B cell (primary cell): ENCODE results near the gene CHD2. TPM values are rescaled to one million over a fixed set of nuclear protein-coding genes. Genes with fewer than 3 reads are reported as not detected.

ENCODE experiments used
- ATAC-seq: fragments of 200-7000 bp; cut with Tn5 transposase; one replicate; pipeline ENCODE4 v1.10.0; 2021; ENCODE audit warnings: low read depth, mild to moderate bottlenecking, moderate number of reproducible peaks, moderate library complexity
- CTCF ChIA-PET: fragments of 350-600 bp; sonication (Branson Sonifier 250); formaldehyde crosslinking; loops from one replicate; lab custom pipeline; 2021; ENCODE audit warnings: antibody characterized with exemption, inconsistent platforms; lab: Charles Lee
- POLR2A ChIA-PET: fragments of 350-600 bp; sonication (Branson Sonifier 250); formaldehyde crosslinking; loops from one replicate; lab custom pipeline; 2021; ENCODE audit warnings: antibody characterized with exemption; lab: Charles Lee
- DNase-seq: peaks from one replicate; pipeline ENCODE4 v3.0.0; 2013
- H2AFZ ChIP-seq: 2 replicates; pipeline ENCODE4 v1.6.1; 2012; ENCODE audit warnings: mild to moderate bottlenecking, low read depth, low read length; ENCODE audit not compliant: insufficient read depth, poor library complexity, severe bottlenecking
- H3K27ac ChIP-seq, 2 donors: 1 replicate in 1 of 2; 2 replicates in 1 of 2; pipeline ENCODE4 v1.5.1; 2012 to 2013; ENCODE audit warnings: low read length in 2 of 2, mild to moderate bottlenecking in 2 of 2, moderate library complexity in 1 of 2
- H3K27me3 ChIP-seq, 4 experiments: fragments of 200-600 bp in 1 of 4; sonication (generic) in 1 of 4; replicated peaks in 1 of 4; 1 replicate in 2 of 4; 2 replicates in 2 of 4; pipeline versions ENCODE4 v1.6.1 to v1.7.0; 2013 to 2016; ENCODE audit warnings: low read length in 3 of 4, mild to moderate bottlenecking in 2 of 4, mixed read lengths in 1 of 4, moderate library complexity in 1 of 4; ENCODE audit not compliant: insufficient read depth in 4 of 4, control insufficient read depth in 3 of 4; ENCODE audit errors: control extremely low read depth in 1 of 4
- H3K36me3 ChIP-seq, 2 experiments: replicated peaks in 1 of 2; 1 replicate in 1 of 2; 2 replicates in 1 of 2; pipeline versions ENCODE4 v1.6.1 to v1.7.1; 2013; ENCODE audit warnings: low read length in 1 of 2; ENCODE audit not compliant: insufficient read depth in 2 of 2, control insufficient read depth in 1 of 2; ENCODE audit errors: control extremely low read depth in 1 of 2, extremely low read depth in 1 of 2
- H3K4me1 ChIP-seq, 2 donors: fragments of 200-600 bp in 1 of 2; sonication (generic) in 1 of 2; 1 replicate in 1 of 2; 2 replicates in 1 of 2; pipeline versions ENCODE4 v1.5.1 to v1.6.1; 2013 to 2017; ENCODE audit warnings: low read length in 2 of 2; ENCODE audit not compliant: control insufficient read depth in 2 of 2, insufficient read depth in 2 of 2
- H3K4me2 ChIP-seq: replicated peaks from 2 replicates; pipeline ENCODE3; 2012; ENCODE audit warnings: mild to moderate bottlenecking, low read depth, low read length; ENCODE audit not compliant: poor library complexity, severe bottlenecking
- H3K4me3 ChIP-seq, 5 experiments: fragments of 200-600 bp in 1 of 5; sonication (generic) in 1 of 5; 1 replicate in 3 of 5; 2 replicates in 2 of 5; pipeline versions ENCODE4 v1.5.1 to v1.7.0; 2011 to 2016; ENCODE audit warnings: low read length in 4 of 5, mild to moderate bottlenecking in 4 of 5, low read depth in 2 of 5, control low read depth in 1 of 5, moderate library complexity in 1 of 5; ENCODE audit not compliant: insufficient read depth in 1 of 5; ENCODE audit errors: control extremely low read depth in 1 of 5, extremely low read depth in 1 of 5
- H3K79me2 ChIP-seq: fragments of 200-600 bp; sonication (generic); one replicate; pipeline ENCODE4 v1.6.0; 2016; ENCODE audit warnings: low read length; ENCODE audit not compliant: control insufficient read depth, insufficient read depth
- H3K9ac ChIP-seq: fragments of 200-600 bp; sonication (generic); 2 replicates; pipeline ENCODE4 v1.6.1; 2017; ENCODE audit warnings: mild to moderate bottlenecking, low read length, moderate library complexity
- H3K9me3 ChIP-seq, 3 donors: one replicate each; pipeline versions ENCODE4 v1.6.1 to v1.7.1; 2013; ENCODE audit warnings: low read length in 2 of 3; ENCODE audit not compliant: control insufficient read depth in 2 of 3, insufficient read depth in 1 of 3; ENCODE audit errors: control extremely low read depth in 1 of 3
- H4K20me1 ChIP-seq: 2 replicates; pipeline ENCODE4 v1.6.0; 2012; ENCODE audit warnings: mild to moderate bottlenecking, low read length; ENCODE audit not compliant: insufficient read depth, control insufficient read depth, poor library complexity, severe bottlenecking
- H3K27ac Mint-ChIP-seq: one replicate; pipeline ENCODE4 v1.8.0; 2021; ENCODE audit warnings: mixed read lengths
- H3K27me3 Mint-ChIP-seq: one replicate; pipeline ENCODE4 v1.8.0; 2021; ENCODE audit warnings: mixed read lengths
- H3K4me1 Mint-ChIP-seq: one replicate; pipeline ENCODE4 v1.8.0; 2021; ENCODE audit warnings: mixed read lengths
- H3K4me3 Mint-ChIP-seq: one replicate; pipeline ENCODE4 v1.8.0; 2021; ENCODE audit warnings: mixed read lengths
- H3K9me3 Mint-ChIP-seq: one replicate; pipeline ENCODE4 v1.8.0; 2022; ENCODE audit warnings: mixed read lengths; ENCODE audit not compliant: insufficient read depth
- CTCF ChIP-seq: fragments of 200-600 bp; IDR thresholded peaks from one replicate; pipeline ENCODE4 v1.8.0; 2022; ENCODE audit warnings: antibody characterized with exemption, mild to moderate bottlenecking
- EZH2 ChIP-seq: IDR thresholded peaks from 2 replicates; pipeline ENCODE4 v1.6.1; 2012; ENCODE audit warnings: borderline replicate concordance, low read depth, mild to moderate bottlenecking, moderate library complexity, low read length; ENCODE audit not compliant: insufficient read depth, poor library complexity, severe bottlenecking
- WGBS: methylation state at CpG from one replicate; pipeline ENCODE4 v1.1.5; 2013; ENCODE audit warnings: missing lambda C conversion rate; ENCODE audit not compliant: insufficient coverage; 5-methylcytosine and 5-hydroxymethylcytosine counted together
- intact Hi-C: fragments of 100-400 bp; cut with micrococcal nuclease; formaldehyde crosslinking; loops from one replicate; pipeline ENCODE4 v1.10.0; 2022
- polyA plus RNA-seq: library from polyadenylated mRNA; depleted of rRNA; stranded (reverse); fragments of >200 nt; gene quantifications from 2 replicates; pipeline ENCODE4 v1.2.3, GENCODE V29; 2012
- total RNA-seq, 2 donors: library from RNA; stranded (reverse); fragments of 120-200 nt in 1 of 2; gene quantifications; 1 replicate in 1 of 2; 2 replicates in 1 of 2; pipeline versions ENCODE4 v1.2.3 to v1.2.4, GENCODE V29; 2013 to 2022

CHD2 gene
- total and polyA plus RNA-seq, 2 donors (not counting 1 experiment from before 2014, with no cell fraction given), result 86.9 to 353 TPM

- intact Hi-C loops, result no loop called here
- Histone ChIP-seq H4K20me1 (no peaks in the 10 kb centered on the region), H3K79me2 (no peaks in the 10 kb centered on the region), H2AFZ (no peak overlapping the region), H3K4me3 (no peak overlapping the region), H3K9ac (no peak overlapping the region), H3K4me1 (peaks cover 0 to 9% of the 10 kb centered on the region in 2 donors), H3K27ac (no peak overlapping the region), H3K27me3 (peaks cover 0 to 7% (median 0%) of the 10 kb centered on the region in 4 experiments), H3K9me3 (peaks cover 0 to 6% (median 0%) of the 10 kb centered on the region in 3 donors), H3K36me3 (no peaks in the 10 kb centered on the region), H3K4me2 (no peak overlapping the region)
- no peak for ATAC-seq
- WGBS, result 85% methylated on average over 16 of the region's 20 CpGs
- CTCF ChIA-PET, result interaction anchor here (1.1 to 1.5 kb wide), 2 partner anchors 10 to 12 kb away, joined by 5 to 8 read pairs; no protein-coding TSS in a partner anchor
- TF ChIP-seq CTCF, result no peak
- TF ChIP-seq EZH2, result no peak
- POLR2A ChIA-PET, result no interaction called here
- Mint-ChIP-seq H3K27me3 (peaks cover 14% of the 10 kb centered on the region), H3K9me3 (no peaks in the 10 kb centered on the region), H3K27ac (no peak overlapping the region), H3K4me3 (no peak overlapping the region), H3K4me1 (peaks cover 8% of the 10 kb centered on the region)
- no peak for DNase-seq
Observed at GRCh38 chr15:93040288-93041158, 140.4 kb downstream of the CHD2 start.

DNA sequence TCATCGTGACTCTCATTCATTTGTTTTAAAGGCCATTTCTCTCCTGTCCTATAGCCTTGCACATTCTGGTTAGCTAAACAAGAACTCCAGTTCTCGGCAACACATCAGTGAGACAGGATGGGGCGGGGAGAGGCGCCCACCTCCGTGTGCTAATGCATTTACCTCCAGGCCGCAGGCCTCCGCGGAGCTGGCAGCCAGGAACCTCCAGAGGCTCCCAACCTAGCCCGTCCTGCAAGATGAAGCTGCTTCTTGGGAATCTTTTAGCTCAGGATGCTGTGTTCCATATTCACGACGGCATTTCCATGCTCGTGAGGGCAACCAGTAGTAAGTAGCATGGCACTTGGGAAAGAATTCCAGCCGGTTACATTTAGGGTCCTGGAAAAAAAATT lies 141.0 kb downstream of the CHD2 start:
- Mint-ChIP-seq H3K4me1 (peaks cover 2% of the 10 kb centered on the region), H3K27ac (no peak overlapping the region), H3K9me3 (peaks cover 2% of the 10 kb centered on the region), H3K4me3 (no peak overlapping the region), H3K27me3 (peaks cover 14% of the 10 kb centered on the region)
- Histone ChIP-seq H4K20me1 (no peaks in the 10 kb centered on the region), H3K4me1 (peaks cover 0 to 2% of the 10 kb centered on the region in 2 donors), H3K9ac (no peak overlapping the region), H2AFZ (no peak overlapping the region), H3K36me3 (no peaks in the 10 kb centered on the region), H3K79me2 (no peaks in the 10 kb centered on the region), H3K4me3 (no peak overlapping the region), H3K27ac (no peak overlapping the region), H3K4me2 (no peak overlapping the region), H3K9me3 (peaks cover 0 to 7% (median 3%) of the 10 kb centered on the region in 3 donors), H3K27me3 (peaks cover 0 to 7% (median 0%) of the 10 kb centered on the region in 4 experiments)
- intact Hi-C loops, result no loop called here
- DNase-seq (no peak), ATAC-seq (no peak)
- no peak for TF ChIP-seq CTCF
- TF ChIP-seq EZH2, result no peak
- 91% methylated on average over 10 of the region's 13 CpGs for WGBS
- ChIA-PET POLR2A (no interaction called here), CTCF (interaction anchor here (1.1 to 1.5 kb wide), 2 partner anchors 11 to 12 kb away, joined by 5 to 8 read pairs; no protein-coding TSS in a partner anchor)
